Calu3 (cell line): ENCODE results near the gene MYO5A. TPM values are rescaled to one million over a fixed set of nuclear protein-coding genes. Genes with fewer than 3 reads are reported as not detected.

Source experiments
- BruUV-seq: library from RNA; stranded (reverse); fragments of 400-500 nt; replicated peaks from 2 replicates; lab custom pipeline; 2021; lab: Mats Ljungman, UMichigan
- CTCF ChIA-PET: fragments of 300-600 bp; sonication (Branson Sonifier 250); formaldehyde crosslinking; loops from one replicate; lab custom pipeline; 2022; ENCODE audit warnings: antibody characterized with exemption; lab: Charles Lee
- DNase-seq: peaks from one replicate; pipeline ENCODE4 v3.0.0; 2022
- H3K27ac Mint-ChIP-seq: one replicate; pipeline ENCODE4 v1.8.0; 2022; ENCODE audit warnings: mixed read lengths; ENCODE audit not compliant: unreplicated experiment
- H3K27me3 Mint-ChIP-seq: one replicate; pipeline ENCODE4 v1.8.0; 2022; ENCODE audit warnings: mixed read lengths; ENCODE audit not compliant: unreplicated experiment
- H3K36me3 Mint-ChIP-seq: one replicate; pipeline ENCODE4 v1.8.0; 2022; ENCODE audit warnings: mild to moderate bottlenecking, moderate library complexity, mixed read lengths; ENCODE audit not compliant: insufficient read depth, unreplicated experiment
- H3K4me1 Mint-ChIP-seq: one replicate; pipeline ENCODE4 v1.8.0; 2022; ENCODE audit warnings: mild to moderate bottlenecking, low read depth, mixed read lengths; ENCODE audit not compliant: unreplicated experiment
- H3K4me3 Mint-ChIP-seq: one replicate; pipeline ENCODE4 v1.8.0; 2022; ENCODE audit warnings: mild to moderate bottlenecking, low read depth, moderate library complexity, mixed read lengths; ENCODE audit not compliant: unreplicated experiment
- H3K9me3 Mint-ChIP-seq: one replicate; pipeline ENCODE4 v1.8.0; 2022; ENCODE audit warnings: low read depth, mixed read lengths; ENCODE audit not compliant: unreplicated experiment
- CTCF ChIP-seq: fragments of 200-600 bp; IDR thresholded peaks from one replicate; pipeline ENCODE4 v1.8.0; 2022; ENCODE audit warnings: antibody characterized with exemption; ENCODE audit not compliant: unreplicated experiment
- intact Hi-C: fragments of 100-400 bp; cut with micrococcal nuclease; formaldehyde crosslinking; loops from one replicate; pipeline ENCODE4 v1.10.0; 2022; ENCODE audit not compliant: unreplicated experiment
- total RNA-seq: library from RNA; stranded (reverse); gene quantifications from 2 replicates; pipeline ENCODE4 v1.2.3, GENCODE V29; 2022

MYO5A gene
- total RNA-seq, 1 experiment from 2014 or later: 6.1 TPM

GRCh38 chr15:52424856-52425431, 103.7 kb downstream of the MYO5A start:
- CTCF ChIA-PET: no interaction called here
- BruUV-seq: no TSS peak
- Mint-ChIP-seq H3K27ac (no peak overlapping the region), H3K4me1 (no peaks in the 10 kb centered on the region), H3K36me3 (no peaks in the 10 kb centered on the region), H3K27me3 (no peaks in the 10 kb centered on the region), H3K9me3 (no peaks in the 10 kb centered on the region), H3K4me3 (no peak overlapping the region)
- no peak for TF ChIP-seq CTCF
- no peak for DNase-seq
- intact Hi-C loops: no loop called here

- H3K36me3 Mint-ChIP-seq: no peaks in the 10 kb centered on the region
- H3K4me3 Mint-ChIP-seq: no peak overlapping the region
- no peak overlapping the region for H3K27ac Mint-ChIP-seq
- H3K27me3 Mint-ChIP-seq: no peaks in the 10 kb centered on the region
- DNase-seq: no peak
- BruUV-seq: no TSS peak
- TF ChIP-seq CTCF: no peak
- H3K4me1 Mint-ChIP-seq: no peaks in the 10 kb centered on the region
- H3K9me3 Mint-ChIP-seq: no peaks in the 10 kb centered on the region
- CTCF ChIA-PET: no interaction called here
- intact Hi-C loops: no loop called here
Observed at GRCh38 chr15:52423852-52424251, 104.8 kb downstream of the MYO5A start.

- no peak overlapping the region for H3K4me3 Mint-ChIP-seq
- DNase-seq: no peak
- intact Hi-C loops: no loop called here
- no peak overlapping the region for H3K27ac Mint-ChIP-seq
- no TSS peak for BruUV-seq
- no peaks in the 10 kb centered on the region for H3K9me3 Mint-ChIP-seq
- H3K4me1 Mint-ChIP-seq: no peaks in the 10 kb centered on the region
- H3K36me3 Mint-ChIP-seq: no peaks in the 10 kb centered on the region
- CTCF ChIA-PET: no interaction called here
- no peaks in the 10 kb centered on the region for H3K27me3 Mint-ChIP-seq
- no peak for TF ChIP-seq CTCF
Observed at GRCh38 chr15:52422001-52422400, 106.7 kb downstream of the MYO5A start.

- DNase-seq: no peak
- CTCF ChIA-PET: no interaction called here
- no peaks in the 10 kb centered on the region for H3K9me3 Mint-ChIP-seq
- TF ChIP-seq CTCF: no peak
- BruUV-seq: no TSS peak
- H3K27ac Mint-ChIP-seq: no peak overlapping the region
- H3K36me3 Mint-ChIP-seq: no peaks in the 10 kb centered on the region
- intact Hi-C loops: no loop called here
- H3K4me1 Mint-ChIP-seq: no peaks in the 10 kb centered on the region
- H3K4me3 Mint-ChIP-seq: no peak overlapping the region
- H3K27me3 Mint-ChIP-seq: no peaks in the 10 kb centered on the region
Observed at GRCh38 chr15:52421029-52421428, 107.7 kb downstream of the MYO5A start.
